ENCODE measurements around the gene NAB2. TPM values are rescaled to one million over a fixed set of nuclear protein-coding genes. Genes with fewer than 3 reads are reported as not detected.

Gene NAB2, protein sequence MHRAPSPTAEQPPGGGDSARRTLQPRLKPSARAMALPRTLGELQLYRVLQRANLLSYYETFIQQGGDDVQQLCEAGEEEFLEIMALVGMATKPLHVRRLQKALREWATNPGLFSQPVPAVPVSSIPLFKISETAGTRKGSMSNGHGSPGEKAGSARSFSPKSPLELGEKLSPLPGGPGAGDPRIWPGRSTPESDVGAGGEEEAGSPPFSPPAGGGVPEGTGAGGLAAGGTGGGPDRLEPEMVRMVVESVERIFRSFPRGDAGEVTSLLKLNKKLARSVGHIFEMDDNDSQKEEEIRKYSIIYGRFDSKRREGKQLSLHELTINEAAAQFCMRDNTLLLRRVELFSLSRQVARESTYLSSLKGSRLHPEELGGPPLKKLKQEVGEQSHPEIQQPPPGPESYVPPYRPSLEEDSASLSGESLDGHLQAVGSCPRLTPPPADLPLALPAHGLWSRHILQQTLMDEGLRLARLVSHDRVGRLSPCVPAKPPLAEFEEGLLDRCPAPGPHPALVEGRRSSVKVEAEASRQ
- total RNA-seq (2014; rRNA removed) = 17.4 and 20.2 TPM in 2 replicates
- percentile 61 among the genes with signal in this experiment for Bru-seq, nascent RNA
- BruChase-seq, experiment 1, labeled RNA remaining after a 6-hour chase = percentile 77 among the genes with signal in this experiment
- percentile 80 among the genes with signal in this experiment for BruChase-seq, experiment 2, labeled RNA remaining after a 2-hour chase
- long read RNA-seq, transcript NAB2-201 (7 exons, 2,711 nt) = major isoform, 9 of 38 reads
- long read RNA-seq, transcript NAB2-202 (6 exons, 2,318 nt) = major isoform, 9 of 38 reads
- long read RNA-seq, partial matches to known transcripts = 18 of 38 reads
- long read RNA-seq, other reads (novel, unspliced or antisense) = 2 of 38 reads

GRCh38 chr12:57088354-57089270 is at the start of gene NAB2:
Gene NAB2, plus strand, starts transcription at chr12:57089114. Its CDS starts 158 bp downstream, at chr12:57089272.
- Histone ChIP-seq H3K9me2 (replicated peaks; ENCODE audit: low read length) (no peaks in the 10 kb centered on the region), H3K4me1 (ENCODE audit: insufficient read depth, low read length) (peaks cover 25% of the 10 kb centered on the region), H3K27ac (ENCODE audit: low read length) (peak within 1 kb of the TSS; percentile 98), H3K36me3 (ENCODE audit: low read depth, low read length) (no peaks in the 10 kb centered on the region), H3K9me3 (ENCODE audit: low read length) (no peaks in the 10 kb centered on the region), H2AFZ (ENCODE audit: low read length) (peak within 1 kb of the TSS; percentile 81), H4K20me1 (ENCODE audit: low read length) (no peaks in the 10 kb centered on the region), H3F3A (ENCODE audit: low read length, unreplicated experiment) (peaks cover 6% of the 10 kb centered on the region), H3K27me3 (ENCODE audit: low read length) (no peaks in the 10 kb centered on the region), H3K4me2 (ENCODE audit: low read length) (peak within 1 kb of the TSS; percentile 100), H3K4me3 (ENCODE audit: low read length) (peak within 1 kb of the TSS; percentile 94), H3K79me2 (ENCODE audit: low read length) (peaks cover 19% of the 10 kb centered on the region), H3K9ac (ENCODE audit: low read length) (peak within 1 kb of the TSS; percentile 97)
- ChIA-PET CTCF (interaction anchor here (1.7 to 2.5 kb wide), 2 partner anchors 19 to 23 kb away, joined by 10 to 17 read pairs; partner anchors contain the start of gene STAT6), POLR2A (ENCODE audit: unreplicated experiment) (interaction anchor here (0.6 to 1.4 kb wide), 3 partner anchors 10 to 140 kb away, joined by 3 to 11 read pairs (median 6); partner anchors contain the start of genes NEMP1 and STAT6)
- BruUV-seq (replicated peaks) = no TSS peak
- intact Hi-C loops (cut with micrococcal nuclease) = loop anchor here (1.0 kb wide), 1 partner anchor 23 kb away; the partner anchor contains the start of gene STAT6
- peak; percentile 54 for ATAC-seq
- TF ChIP-seq EZH2phosphoT487 (IDR thresholded peaks at IDR 0.05; ENCODE audit: borderline replicate concordance, low read length) = no peak
- TF ChIP-seq CTCF (conservative IDR thresholded peaks at IDR 0.05; ENCODE audit: low read depth, low read length) = no peak
- no peak for TF ChIP-seq EZH2 (IDR thresholded peaks at IDR 0.05; ENCODE audit: low read length, unreplicated experiment)
- DNase-seq = peak; percentile 92

DNA sequence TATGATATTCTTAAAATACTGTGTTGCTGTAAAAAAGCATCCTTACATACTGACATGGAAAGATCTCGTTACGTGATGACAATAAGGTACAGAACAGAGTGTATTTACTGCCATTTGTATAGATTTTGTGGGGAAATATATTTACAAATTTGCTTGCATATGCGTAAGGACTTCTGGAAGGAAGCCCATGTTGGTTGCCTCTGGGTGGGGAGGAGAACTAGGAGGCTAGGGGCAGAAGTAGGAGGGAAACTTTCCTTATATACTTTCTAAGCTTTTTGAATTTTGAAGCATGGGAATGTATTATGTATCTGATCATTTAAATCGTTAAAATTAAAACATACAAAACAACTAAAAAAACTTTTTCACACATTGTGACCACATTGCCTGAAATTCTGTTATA is 48.7 kb upstream of the NAB2 start:
- Histone ChIP-seq H2AFZ (ENCODE audit: low read length) (no peak overlapping the region), H3K27ac (ENCODE audit: low read length) (no peak overlapping the region), H3K79me2 (ENCODE audit: low read length) (no peaks in the 10 kb centered on the region), H3K4me2 (ENCODE audit: low read length) (no peak overlapping the region), H3K9ac (ENCODE audit: low read length) (no peak overlapping the region), H3K9me3 (ENCODE audit: low read length) (no peaks in the 10 kb centered on the region), H3K9me2 (replicated peaks; ENCODE audit: low read length) (no peaks in the 10 kb centered on the region), H3F3A (ENCODE audit: low read length, unreplicated experiment) (no peaks in the 10 kb centered on the region), H3K4me1 (ENCODE audit: insufficient read depth, low read length) (no peaks in the 10 kb centered on the region), H3K4me3 (ENCODE audit: low read length) (no peak overlapping the region), H3K36me3 (ENCODE audit: low read depth, low read length) (no peaks in the 10 kb centered on the region), H3K27me3 (ENCODE audit: low read length) (peaks cover 29% of the 10 kb centered on the region), H4K20me1 (ENCODE audit: low read length) (no peaks in the 10 kb centered on the region)
- ChIA-PET POLR2A (ENCODE audit: unreplicated experiment) (no interaction called here), CTCF (no interaction called here)
- ATAC-seq (no peak), DNase-seq (no peak)
- intact Hi-C loops (cut with micrococcal nuclease) = no loop called here
- BruUV-seq (replicated peaks) = no TSS peak
- no peak for TF ChIP-seq CTCF (conservative IDR thresholded peaks at IDR 0.05; ENCODE audit: low read depth, low read length)
- no peak for TF ChIP-seq EZH2phosphoT487 (IDR thresholded peaks at IDR 0.05; ENCODE audit: borderline replicate concordance, low read length)
- no peak for TF ChIP-seq EZH2 (IDR thresholded peaks at IDR 0.05; ENCODE audit: low read length, unreplicated experiment)
